ENCODE measurements around the gene CCDC124.

The CCDC124 gene

DNA sequence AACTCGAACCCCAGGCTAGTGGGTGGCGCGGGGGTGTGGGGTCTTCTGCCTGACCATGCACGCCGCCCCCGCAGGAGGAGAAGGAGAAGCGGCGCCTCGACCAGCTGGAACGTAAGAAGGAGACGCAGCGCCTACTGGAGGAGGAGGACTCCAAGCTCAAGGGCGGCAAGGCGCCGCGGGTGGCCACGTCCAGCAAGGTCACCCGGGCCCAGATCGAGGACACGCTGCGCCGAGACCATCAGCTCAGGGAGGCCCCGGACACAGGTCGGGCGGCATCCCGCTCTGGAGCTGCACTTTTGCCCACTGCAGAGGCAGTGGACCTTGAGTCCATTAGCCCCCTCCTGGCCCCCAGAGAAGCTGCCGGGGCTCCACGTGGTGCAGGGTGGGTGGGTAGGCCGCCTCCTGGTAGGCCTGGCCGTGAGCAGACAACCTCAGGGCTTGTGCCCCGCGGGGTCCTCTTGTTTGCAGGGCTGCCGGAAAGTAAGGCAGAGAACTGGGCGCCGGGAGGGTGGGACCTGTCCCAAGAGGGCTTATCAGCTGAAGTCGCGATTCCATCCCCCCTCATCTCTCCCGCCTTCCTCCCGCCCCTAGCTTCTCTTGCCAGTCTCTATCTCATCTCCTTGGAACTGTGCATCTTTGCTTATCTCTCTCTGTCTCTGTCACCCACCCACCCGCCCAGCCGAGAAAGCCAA lies 9.9 kb downstream of the CCDC124 start:
- no peak overlapping the region for H2AFZ ChIP-seq (ENCODE audit: low read length)
- no peak overlapping the region for H3K4me2 ChIP-seq (ENCODE audit: low read length)
- no peak overlapping the region for H3K4me3 ChIP-seq (ENCODE audit: low read depth, low read length, poor library complexity, severe bottlenecking)
- H3K36me3 ChIP-seq (ENCODE audit: insufficient read depth, low read length), result peaks cover 18% of the 10 kb centered on the region; the same call in 1 of the 2 replicates
- H4K20me1 ChIP-seq (ENCODE audit: insufficient read depth, low read length), result no peaks in the 10 kb centered on the region
- no peak overlapping the region for H3K27ac ChIP-seq (ENCODE audit: low read depth, low read length, poor library complexity, severe bottlenecking)
- H3K9me3 ChIP-seq (ENCODE audit: low read length), result no peaks in the 10 kb centered on the region
- no peaks in the 10 kb centered on the region for H3K9me2 ChIP-seq (ENCODE audit: low read depth, low read length)
- no peak for TF ChIP-seq EZH2 (IDR thresholded peaks at IDR 0.05; ENCODE audit: borderline replicate concordance, low read length)
- TF ChIP-seq, protein P1, sequence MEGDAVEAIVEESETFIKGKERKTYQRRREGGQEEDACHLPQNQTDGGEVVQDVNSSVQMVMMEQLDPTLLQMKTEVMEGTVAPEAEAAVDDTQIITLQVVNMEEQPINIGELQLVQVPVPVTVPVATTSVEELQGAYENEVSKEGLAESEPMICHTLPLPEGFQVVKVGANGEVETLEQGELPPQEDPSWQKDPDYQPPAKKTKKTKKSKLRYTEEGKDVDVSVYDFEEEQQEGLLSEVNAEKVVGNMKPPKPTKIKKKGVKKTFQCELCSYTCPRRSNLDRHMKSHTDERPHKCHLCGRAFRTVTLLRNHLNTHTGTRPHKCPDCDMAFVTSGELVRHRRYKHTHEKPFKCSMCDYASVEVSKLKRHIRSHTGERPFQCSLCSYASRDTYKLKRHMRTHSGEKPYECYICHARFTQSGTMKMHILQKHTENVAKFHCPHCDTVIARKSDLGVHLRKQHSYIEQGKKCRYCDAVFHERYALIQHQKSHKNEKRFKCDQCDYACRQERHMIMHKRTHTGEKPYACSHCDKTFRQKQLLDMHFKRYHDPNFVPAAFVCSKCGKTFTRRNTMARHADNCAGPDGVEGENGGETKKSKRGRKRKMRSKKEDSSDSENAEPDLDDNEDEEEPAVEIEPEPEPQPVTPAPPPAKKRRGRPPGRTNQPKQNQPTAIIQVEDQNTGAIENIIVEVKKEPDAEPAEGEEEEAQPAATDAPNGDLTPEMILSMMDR (IDR thresholded peaks at IDR 0.05; ENCODE audit: low read length), result no peak
- H3F3A ChIP-seq (ENCODE audit: insufficient read depth, low read length), result no peaks in the 10 kb centered on the region
- no peaks in the 10 kb centered on the region for H3K27me3 ChIP-seq (ENCODE audit: insufficient read depth, low read length)
- no peaks in the 10 kb centered on the region for H3K79me2 ChIP-seq (ENCODE audit: insufficient read depth, low read length)
- peaks cover 9% of the 10 kb centered on the region for H3K4me1 ChIP-seq (ENCODE audit: insufficient read depth, low read length, severe bottlenecking)
- H3K9ac ChIP-seq (ENCODE audit: low read length), result no peak overlapping the region

GRCh38 chr19:17943274-17944221 lies 10.7 kb downstream of the CCDC124 start:
- H4K20me1 ChIP-seq (ENCODE audit: insufficient read depth, low read length), result no peaks in the 10 kb centered on the region
- H3F3A ChIP-seq (ENCODE audit: insufficient read depth, low read length), result no peaks in the 10 kb centered on the region
- no peaks in the 10 kb centered on the region for H3K79me2 ChIP-seq (ENCODE audit: insufficient read depth, low read length)
- H3K4me3 ChIP-seq (ENCODE audit: low read depth, low read length, poor library complexity, severe bottlenecking), result no peak overlapping the region
- no peak overlapping the region for H3K4me2 ChIP-seq (ENCODE audit: low read length)
- peaks cover 16% of the 10 kb centered on the region; the same call in 1 of the 2 replicates for H3K36me3 ChIP-seq (ENCODE audit: insufficient read depth, low read length)
- TF ChIP-seq, protein P1 (IDR thresholded peaks at IDR 0.05; ENCODE audit: low read length), result no peak
- TF ChIP-seq EZH2 (IDR thresholded peaks at IDR 0.05; ENCODE audit: borderline replicate concordance, low read length), result no peak
- no peaks in the 10 kb centered on the region for H3K9me2 ChIP-seq (ENCODE audit: low read depth, low read length)
- no peaks in the 10 kb centered on the region for H3K27me3 ChIP-seq (ENCODE audit: insufficient read depth, low read length)
- no peak overlapping the region for H3K9ac ChIP-seq (ENCODE audit: low read length)
- H3K4me1 ChIP-seq (ENCODE audit: insufficient read depth, low read length, severe bottlenecking), result peaks cover 11% of the 10 kb centered on the region
- no peak overlapping the region for H3K27ac ChIP-seq (ENCODE audit: low read depth, low read length, poor library complexity, severe bottlenecking)
- no peaks in the 10 kb centered on the region for H3K9me3 ChIP-seq (ENCODE audit: low read length)
- no peak overlapping the region for H2AFZ ChIP-seq (ENCODE audit: low read length)

DNA sequence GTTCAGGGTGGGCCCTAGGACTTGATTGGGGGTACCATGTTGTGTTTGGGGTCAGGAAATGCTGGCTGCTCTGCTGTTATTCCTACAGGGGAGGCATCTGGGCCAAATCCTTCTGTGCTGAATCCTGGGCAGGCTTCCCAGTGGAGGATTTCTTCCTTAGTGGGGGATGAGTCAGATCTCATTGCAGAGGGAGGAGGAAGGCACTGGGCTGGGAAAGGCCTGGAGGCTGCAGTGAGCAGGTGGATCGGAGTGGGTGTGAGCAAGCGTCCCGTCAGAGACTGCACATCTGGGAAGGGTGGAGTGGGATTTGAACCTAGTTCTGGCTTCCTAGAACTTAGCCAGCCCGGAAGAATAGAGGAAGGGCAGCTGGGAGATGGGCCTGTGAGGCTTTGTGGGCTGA lies 11.5 kb downstream of the CCDC124 start:
- Histone ChIP-seq H3K79me2 (ENCODE audit: insufficient read depth, low read length) (no peaks in the 10 kb centered on the region), H3K27ac (ENCODE audit: low read depth, low read length, poor library complexity, severe bottlenecking) (no peak overlapping the region), H3K9me3 (ENCODE audit: low read length) (no peaks in the 10 kb centered on the region), H3K4me3 (ENCODE audit: low read depth, low read length, poor library complexity, severe bottlenecking) (no peak overlapping the region), H3K36me3 (ENCODE audit: insufficient read depth, low read length) (peaks cover 8% of the 10 kb centered on the region; the same call in 1 of the 2 replicates), H3K9me2 (ENCODE audit: low read depth, low read length) (no peaks in the 10 kb centered on the region), H4K20me1 (ENCODE audit: insufficient read depth, low read length) (no peaks in the 10 kb centered on the region), H3K4me2 (ENCODE audit: low read length) (no peak overlapping the region), H3K9ac (ENCODE audit: low read length) (no peak overlapping the region), H3K4me1 (ENCODE audit: insufficient read depth, low read length, severe bottlenecking) (peaks cover 18% of the 10 kb centered on the region), H2AFZ (ENCODE audit: low read length) (no peak overlapping the region), H3F3A (ENCODE audit: insufficient read depth, low read length) (no peaks in the 10 kb centered on the region), H3K27me3 (ENCODE audit: insufficient read depth, low read length) (no peaks in the 10 kb centered on the region)
- TF ChIP-seq EZH2 (IDR thresholded peaks at IDR 0.05; ENCODE audit: borderline replicate concordance, low read length), result no peak
- TF ChIP-seq, protein P1 (IDR thresholded peaks at IDR 0.05; ENCODE audit: low read length), result no peak

All from OCI-LY1 (cell line).